ENCODE data around the gene SEPTIN10.
"Not testable (repeated sequence)": the region's sequence is repeated elsewhere in the genome, so short reads cannot be mapped to it uniquely, and the experiment has no call there.

The SEPTIN10 gene

GRCh38 chr2:109557309-109557708, 56.5 kb downstream of the SEPTIN10 start:
- Histone ChIP-seq H3K27me3 (replicated peaks; ENCODE audit: control insufficient read depth, insufficient read depth, low read length) (no peaks in the 10 kb centered on the region), H3K36me3 (ENCODE audit: control insufficient read depth, insufficient read depth, low read length, severe bottlenecking) (peaks cover 16% of the 10 kb centered on the region), H3K9ac (ENCODE audit: low read length) (no peak overlapping the region), H3K9me3 (ENCODE audit: control insufficient read depth, low read length) (no peaks in the 10 kb centered on the region), H3K4me1 (ENCODE audit: control insufficient read depth, insufficient read depth, low read length) (peaks cover 14% of the 10 kb centered on the region), H3K4me3 (ENCODE audit: low read length) (no peak overlapping the region)
- no peak for DNase-seq (ENCODE audit: low read depth)

- peak; percentile 24 for DNase-seq (ENCODE audit: low read depth)
- Histone ChIP-seq H3K9me3 (ENCODE audit: control insufficient read depth, low read length) (no peaks in the 10 kb centered on the region), H3K36me3 (ENCODE audit: control insufficient read depth, insufficient read depth, low read length, severe bottlenecking) (peaks cover 23% of the 10 kb centered on the region), H3K9ac (ENCODE audit: low read length) (no peak overlapping the region), H3K4me3 (ENCODE audit: low read length) (no peak overlapping the region), H3K4me1 (ENCODE audit: control insufficient read depth, insufficient read depth, low read length) (peaks cover 11% of the 10 kb centered on the region), H3K27me3 (replicated peaks; ENCODE audit: control insufficient read depth, insufficient read depth, low read length) (no peaks in the 10 kb centered on the region)
Observed at GRCh38 chr2:109555346-109555900, 58.3 kb downstream of the SEPTIN10 start.

DNA sequence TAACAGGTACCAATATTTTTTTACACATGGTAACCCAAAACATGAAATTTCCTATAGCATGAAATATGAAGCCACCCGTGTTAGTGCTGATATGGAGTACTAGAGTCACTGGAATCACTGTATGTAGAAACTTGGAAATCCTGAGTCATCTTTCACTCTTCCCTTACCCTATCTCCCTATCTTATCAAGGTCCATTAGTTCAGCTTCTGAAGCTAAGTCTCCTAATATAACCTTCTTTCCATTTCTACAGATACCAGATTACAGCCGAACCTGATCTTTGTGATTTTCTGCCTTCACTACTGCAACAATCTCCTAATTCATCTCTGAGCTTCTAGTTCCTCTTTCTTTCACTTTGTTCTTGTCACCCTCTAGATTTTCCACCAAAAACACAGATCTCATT, 59.0 kb downstream of the SEPTIN10 start:
- Histone ChIP-seq H3K9ac (ENCODE audit: low read length) (no peak overlapping the region), H3K9me3 (ENCODE audit: control insufficient read depth, low read length) (no peaks in the 10 kb centered on the region), H3K4me3 (ENCODE audit: low read length) (no peak overlapping the region), H3K27me3 (replicated peaks; ENCODE audit: control insufficient read depth, insufficient read depth, low read length) (no peaks in the 10 kb centered on the region), H3K36me3 (ENCODE audit: control insufficient read depth, insufficient read depth, low read length, severe bottlenecking) (peaks cover 23% of the 10 kb centered on the region), H3K4me1 (ENCODE audit: control insufficient read depth, insufficient read depth, low read length) (peaks cover 11% of the 10 kb centered on the region)
- DNase-seq (ENCODE audit: low read depth): peak; percentile 9

DNA sequence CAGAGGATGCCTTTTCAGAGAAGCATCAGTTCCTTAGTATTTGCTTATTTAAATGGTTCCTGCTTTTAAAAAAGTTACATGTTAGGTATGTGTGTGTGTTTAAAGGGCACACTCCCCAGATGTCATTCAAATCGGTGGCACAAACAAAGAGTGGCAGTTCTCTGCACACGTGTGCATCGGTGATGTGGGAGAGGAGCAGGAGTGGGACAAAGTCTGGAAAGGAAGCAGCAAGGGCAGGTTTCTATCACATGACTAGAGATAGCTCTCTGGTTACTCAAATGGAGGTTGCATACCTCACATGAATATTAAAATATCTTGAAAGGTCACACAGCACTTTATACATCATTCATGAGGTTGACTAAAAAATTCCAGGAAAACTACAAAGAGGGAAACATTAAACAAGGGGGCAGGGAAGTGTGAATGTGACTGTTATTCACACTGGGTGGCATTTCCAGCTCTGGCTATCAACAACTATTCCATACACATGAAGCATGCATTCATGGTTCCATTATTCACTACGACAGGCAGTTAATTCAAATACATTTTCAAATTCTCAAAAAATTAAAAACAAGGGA, 64.7 kb downstream of the SEPTIN10 start:
- no peak overlapping the region for H3K9ac ChIP-seq (ENCODE audit: low read length)
- H3K4me1 ChIP-seq (ENCODE audit: control insufficient read depth, insufficient read depth, low read length): no peaks in the 10 kb centered on the region
- H3K9me3 ChIP-seq (ENCODE audit: control insufficient read depth, low read length): no peaks in the 10 kb centered on the region
- no peak overlapping the region for H3K4me3 ChIP-seq (ENCODE audit: low read length)
- DNase-seq (ENCODE audit: low read depth): no peak
- no peaks in the 10 kb centered on the region for H3K27me3 ChIP-seq (replicated peaks; ENCODE audit: control insufficient read depth, insufficient read depth, low read length)
- peaks cover 24% of the 10 kb centered on the region for H3K36me3 ChIP-seq (ENCODE audit: control insufficient read depth, insufficient read depth, low read length, severe bottlenecking)

DNA sequence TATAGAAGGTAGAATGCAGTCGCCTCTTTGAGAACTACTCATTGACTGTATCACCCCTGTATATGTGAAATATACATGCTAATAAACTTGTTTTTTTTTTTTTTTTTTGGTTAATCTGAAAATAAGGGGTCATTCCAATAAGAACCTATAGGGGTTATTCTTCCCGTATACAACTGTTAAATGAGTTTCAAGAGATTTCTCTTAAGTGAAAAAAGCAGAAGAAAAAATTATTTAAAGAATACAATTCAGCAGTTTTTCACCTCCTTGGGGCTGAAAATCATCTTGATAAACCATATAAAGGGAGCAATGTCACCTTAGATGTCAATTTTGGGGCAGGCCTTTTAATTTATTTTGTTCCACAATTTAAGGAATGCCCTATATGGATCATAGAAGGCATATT, 66.5 kb downstream of the SEPTIN10 start:
- DNase-seq (ENCODE audit: low read depth): no peak
- H3K36me3 ChIP-seq (ENCODE audit: control insufficient read depth, insufficient read depth, low read length, severe bottlenecking): peaks cover 23% of the 10 kb centered on the region

GRCh38 chr2:109545828-109546713, 67.7 kb downstream of the SEPTIN10 start:
- no peaks in the 10 kb centered on the region for H3K27me3 ChIP-seq (replicated peaks; ENCODE audit: control insufficient read depth, insufficient read depth, low read length)
- peak; percentile 85 for DNase-seq (ENCODE audit: low read depth)
- no peaks in the 10 kb centered on the region for H3K9me3 ChIP-seq (ENCODE audit: control insufficient read depth, low read length)
- H3K4me3 ChIP-seq (ENCODE audit: low read length): no peak overlapping the region
- no peaks in the 10 kb centered on the region for H3K4me1 ChIP-seq (ENCODE audit: control insufficient read depth, insufficient read depth, low read length)
- no peak overlapping the region for H3K9ac ChIP-seq (ENCODE audit: low read length)
- H3K36me3 ChIP-seq (ENCODE audit: control insufficient read depth, insufficient read depth, low read length, severe bottlenecking): peaks cover 26% of the 10 kb centered on the region

More for the DNA sequence above, 66.5 kb downstream of the SEPTIN10 start:
- H3K27me3 ChIP-seq (replicated peaks; ENCODE audit: control insufficient read depth, insufficient read depth, low read length): no peaks in the 10 kb centered on the region
- H3K4me1 ChIP-seq (ENCODE audit: control insufficient read depth, insufficient read depth, low read length): no peaks in the 10 kb centered on the region
- H3K9me3 ChIP-seq (ENCODE audit: control insufficient read depth, low read length): no peaks in the 10 kb centered on the region
- H3K4me3 ChIP-seq (ENCODE audit: low read length): no peak overlapping the region
- no peak overlapping the region for H3K9ac ChIP-seq (ENCODE audit: low read length)

DNA sequence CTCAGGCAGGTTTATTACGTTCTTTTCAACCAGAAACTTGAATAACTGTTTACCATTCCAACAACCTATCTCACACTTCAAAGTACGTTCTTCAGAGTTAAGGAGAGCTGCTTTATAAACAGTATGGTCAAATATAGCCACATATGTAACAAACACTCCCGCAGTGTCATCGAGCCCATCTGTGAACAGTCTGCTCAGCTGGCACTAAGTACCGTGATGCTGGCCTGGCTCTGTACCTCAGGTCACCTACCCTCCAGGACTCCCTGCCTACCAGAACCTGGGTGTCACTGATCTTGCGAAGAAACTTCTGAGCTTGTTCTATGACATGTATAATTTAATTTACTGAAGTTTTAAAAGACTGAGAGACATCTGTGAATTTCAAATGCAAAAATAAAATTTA, 71.4 kb downstream of the SEPTIN10 start:
- Histone ChIP-seq H3K27me3 (replicated peaks; ENCODE audit: control insufficient read depth, insufficient read depth, low read length) (no peaks in the 10 kb centered on the region), H3K9ac (ENCODE audit: low read length) (no peak overlapping the region), H3K4me3 (ENCODE audit: low read length) (no peak overlapping the region), H3K36me3 (ENCODE audit: control insufficient read depth, insufficient read depth, low read length, severe bottlenecking) (peaks cover 26% of the 10 kb centered on the region), H3K4me1 (ENCODE audit: control insufficient read depth, insufficient read depth, low read length) (no peaks in the 10 kb centered on the region), H3K9me3 (ENCODE audit: control insufficient read depth, low read length) (no peaks in the 10 kb centered on the region)
- no peak for DNase-seq (ENCODE audit: low read depth)

DNA sequence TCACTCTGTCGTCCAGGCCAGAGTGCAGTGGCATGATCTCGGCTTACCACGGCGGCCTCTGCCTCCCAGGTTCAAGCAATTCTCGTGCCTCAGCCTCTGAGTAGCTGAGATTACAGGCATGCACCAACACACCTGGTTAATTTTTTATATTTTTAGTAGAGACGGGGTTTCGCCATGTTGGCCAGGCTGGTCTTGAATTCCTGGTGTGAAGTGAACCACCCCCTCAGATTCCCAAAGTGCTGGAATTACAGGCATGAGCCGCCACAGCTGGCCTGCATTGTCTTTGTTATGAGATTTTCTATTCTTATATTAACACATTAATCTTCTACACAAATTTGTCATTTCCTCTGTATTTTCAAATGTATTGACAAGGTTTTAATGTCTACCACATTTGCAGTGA, 75.2 kb downstream of the SEPTIN10 start:
- no peaks in the 10 kb centered on the region for H3K9me3 ChIP-seq (ENCODE audit: control insufficient read depth, low read length)
- no peak for DNase-seq (ENCODE audit: low read depth)
- no peak overlapping the region for H3K9ac ChIP-seq (ENCODE audit: low read length)
- H3K4me3 ChIP-seq (ENCODE audit: low read length): no peak overlapping the region
- H3K27me3 ChIP-seq (replicated peaks; ENCODE audit: control insufficient read depth, insufficient read depth, low read length): peaks cover 16% of the 10 kb centered on the region
- H3K36me3 ChIP-seq (ENCODE audit: control insufficient read depth, insufficient read depth, low read length, severe bottlenecking): peaks cover 11% of the 10 kb centered on the region
- H3K4me1 ChIP-seq (ENCODE audit: control insufficient read depth, insufficient read depth, low read length): no peaks in the 10 kb centered on the region

- Histone ChIP-seq H3K27me3 (replicated peaks; ENCODE audit: control insufficient read depth, insufficient read depth, low read length) (peaks cover 23% of the 10 kb centered on the region), H3K9me3 (ENCODE audit: control insufficient read depth, low read length) (no peaks in the 10 kb centered on the region), H3K4me3 (ENCODE audit: low read length) (no peak overlapping the region), H3K9ac (ENCODE audit: low read length) (no peak overlapping the region), H3K4me1 (ENCODE audit: control insufficient read depth, insufficient read depth, low read length) (no peaks in the 10 kb centered on the region), H3K36me3 (ENCODE audit: control insufficient read depth, insufficient read depth, low read length, severe bottlenecking) (peaks cover 8% of the 10 kb centered on the region)
- no peak for DNase-seq (ENCODE audit: low read depth)
Observed at GRCh38 chr2:109537565-109538222, 76.1 kb downstream of the SEPTIN10 start.

DNA sequence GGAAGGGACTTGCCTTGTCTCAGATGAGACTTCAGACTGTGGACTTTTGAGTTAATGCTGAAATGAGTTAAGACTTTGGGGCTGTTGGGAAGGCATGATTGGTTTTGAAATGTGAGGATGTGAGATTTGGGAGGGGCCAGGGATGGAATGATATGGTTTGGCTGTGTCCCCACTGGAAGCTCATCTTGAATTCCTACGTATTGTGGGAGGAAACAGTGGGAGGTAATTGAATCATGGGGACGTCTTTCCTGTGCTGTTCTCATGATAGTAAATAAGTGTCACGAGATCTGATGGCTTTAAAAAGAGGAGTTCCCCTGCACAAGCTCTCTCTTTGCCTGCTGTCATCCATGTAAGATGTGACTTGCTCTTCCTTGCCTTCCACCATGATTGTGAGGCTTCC, 77.2 kb downstream of the SEPTIN10 start:
- not testable (repeated sequence) for H3K4me1 ChIP-seq (ENCODE audit: control insufficient read depth, insufficient read depth, low read length); H3K36me3 ChIP-seq (ENCODE audit: control insufficient read depth, insufficient read depth, low read length, severe bottlenecking); H3K9me3 ChIP-seq (ENCODE audit: control insufficient read depth, low read length); DNase-seq (ENCODE audit: low read depth); H3K9ac ChIP-seq (ENCODE audit: low read length); H3K4me3 ChIP-seq (ENCODE audit: low read length)
- H3K27me3 ChIP-seq (replicated peaks; ENCODE audit: control insufficient read depth, insufficient read depth, low read length): peaks cover 27% of the 10 kb centered on the region
